Stomach (tissue), 4 donors: ENCODE results near the gene FARSB.

ENCODE experiments used
- CTCF ChIP-seq, 7 experiments: fragments of 450-650 bp in 4 of 7; fragments of 200-600 bp in 3 of 7; sonication (generic) in 3 of 7; IDR thresholded peaks; one replicate each; pipeline ENCODE4 v1.5.1; 2016 to 2019; ENCODE audit warnings: antibody characterized with exemption in 7 of 7, control low read depth in 2 of 7, mild to moderate bottlenecking in 1 of 7
- POLR2AphosphoS5 ChIP-seq, 3 donors: sonication (generic); formaldehyde crosslinking; IDR thresholded peaks; one replicate each; pipeline ENCODE4 v1.6.1; 2016; ENCODE audit warnings: antibody characterized with exemption in 3 of 3

GRCh38 chr2:222668494-222669154, 12.7 kb upstream of the FARSB start:
- TF ChIP-seq CTCF (IDR thresholded peaks at IDR 0.05) (no peak), POLR2AphosphoS5 (IDR thresholded peaks at IDR 0.05) (no peak)
